Measurements from ENCODE around the gene GPR161. TPM values are rescaled to one million over a fixed set of nuclear protein-coding genes. Genes with fewer than 3 reads are reported as not detected.

Gene GPR161
- total and polyA plus RNA-seq, 5 donors from 2014 or later, result not detected

DNA sequence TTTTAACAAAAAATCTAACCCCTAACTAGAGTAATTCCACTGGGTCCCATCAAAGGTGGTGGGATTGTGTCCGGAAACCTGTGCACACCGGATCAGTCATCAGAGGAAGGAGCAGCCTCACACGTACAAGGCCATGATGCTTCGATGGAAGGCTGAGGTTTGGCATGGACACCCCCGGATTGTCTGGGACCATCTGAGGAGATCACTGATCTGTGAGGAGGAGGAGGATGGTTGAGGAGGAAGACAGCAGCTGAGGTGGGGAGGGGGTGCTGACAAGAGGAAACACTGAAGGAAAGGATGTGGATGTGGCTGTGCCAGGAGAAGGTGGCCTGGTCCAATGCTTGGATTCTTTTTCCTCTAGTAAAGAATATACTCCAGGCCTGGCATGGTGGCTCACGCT lies 41.3 kb downstream of the GPR161 start:
- ATAC-seq (ENCODE audit: low read depth in 2 of 2) (no peak), DNase-seq (no peak)
- Histone ChIP-seq H3K9me3 (ENCODE audit: control insufficient read depth in 2 of 2, low read length in 2 of 2) (no peaks in the 10 kb centered on the region), H3K27ac (ENCODE audit: insufficient read depth, low read length, poor library complexity, severe bottlenecking) (no peak overlapping the region), H3K4me3 (ENCODE audit: low read depth, low read length) (no peak overlapping the region), H3K27me3 (ENCODE audit: control insufficient read depth, insufficient read depth, low read length) (no peaks in the 10 kb centered on the region), H3K36me3 (ENCODE audit: control insufficient read depth, insufficient read depth, low read length) (no peaks in the 10 kb centered on the region), H3K4me1 (ENCODE audit: control insufficient read depth, insufficient read depth, low read length, poor library complexity, severe bottlenecking) (no peaks in the 10 kb centered on the region)
- Mint-ChIP-seq H3K27ac (no peak overlapping the region), H3K36me3 (no peaks in the 10 kb centered on the region), H3K4me3 (no peak overlapping the region), H3K9me3 (no peaks in the 10 kb centered on the region), H3K4me1 (no peaks in the 10 kb centered on the region), H3K27me3 (peaks cover 4% of the 10 kb centered on the region)

DNA sequence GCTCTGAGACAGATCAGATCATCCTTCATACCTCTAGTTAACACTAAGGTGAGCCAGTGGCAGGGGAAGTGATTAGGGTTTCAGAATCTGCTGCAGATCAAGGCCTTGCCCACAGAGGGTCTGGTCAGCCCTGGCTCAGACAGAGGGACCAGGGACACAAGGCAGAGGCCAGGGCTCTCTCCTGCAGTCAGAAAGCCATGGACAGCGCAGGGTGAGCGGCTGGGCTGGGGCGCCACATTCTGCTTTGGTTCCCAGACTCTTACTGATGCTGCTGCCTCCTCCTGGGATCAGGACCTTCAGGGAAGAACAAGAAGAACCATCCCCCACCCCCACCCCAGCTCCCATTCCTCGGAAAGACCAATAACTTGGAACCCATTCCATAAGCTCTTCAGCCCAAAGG lies 43.1 kb downstream of the GPR161 start:
- Mint-ChIP-seq H3K4me3 (no peak overlapping the region), H3K9me3 (no peaks in the 10 kb centered on the region), H3K27ac (peak overlapping the region in 1 of 3 donors; percentile 70), H3K4me1 (no peaks in the 10 kb centered on the region), H3K27me3 (peaks cover 4% of the 10 kb centered on the region), H3K36me3 (no peaks in the 10 kb centered on the region)
- no peaks in the 10 kb centered on the region for H3K4me1 ChIP-seq (ENCODE audit: control insufficient read depth, insufficient read depth, low read length, poor library complexity, severe bottlenecking)
- no peaks in the 10 kb centered on the region for H3K9me3 ChIP-seq (ENCODE audit: control insufficient read depth in 2 of 2, low read length in 2 of 2)
- no peak overlapping the region for H3K27ac ChIP-seq (ENCODE audit: insufficient read depth, low read length, poor library complexity, severe bottlenecking)
- ATAC-seq (ENCODE audit: low read depth in 2 of 2), result no peak
- no peak overlapping the region for H3K4me3 ChIP-seq (ENCODE audit: low read depth, low read length)
- H3K27me3 ChIP-seq (ENCODE audit: control insufficient read depth, insufficient read depth, low read length), result no peaks in the 10 kb centered on the region
- H3K36me3 ChIP-seq (ENCODE audit: control insufficient read depth, insufficient read depth, low read length), result no peaks in the 10 kb centered on the region
- no peak for DNase-seq

DNA sequence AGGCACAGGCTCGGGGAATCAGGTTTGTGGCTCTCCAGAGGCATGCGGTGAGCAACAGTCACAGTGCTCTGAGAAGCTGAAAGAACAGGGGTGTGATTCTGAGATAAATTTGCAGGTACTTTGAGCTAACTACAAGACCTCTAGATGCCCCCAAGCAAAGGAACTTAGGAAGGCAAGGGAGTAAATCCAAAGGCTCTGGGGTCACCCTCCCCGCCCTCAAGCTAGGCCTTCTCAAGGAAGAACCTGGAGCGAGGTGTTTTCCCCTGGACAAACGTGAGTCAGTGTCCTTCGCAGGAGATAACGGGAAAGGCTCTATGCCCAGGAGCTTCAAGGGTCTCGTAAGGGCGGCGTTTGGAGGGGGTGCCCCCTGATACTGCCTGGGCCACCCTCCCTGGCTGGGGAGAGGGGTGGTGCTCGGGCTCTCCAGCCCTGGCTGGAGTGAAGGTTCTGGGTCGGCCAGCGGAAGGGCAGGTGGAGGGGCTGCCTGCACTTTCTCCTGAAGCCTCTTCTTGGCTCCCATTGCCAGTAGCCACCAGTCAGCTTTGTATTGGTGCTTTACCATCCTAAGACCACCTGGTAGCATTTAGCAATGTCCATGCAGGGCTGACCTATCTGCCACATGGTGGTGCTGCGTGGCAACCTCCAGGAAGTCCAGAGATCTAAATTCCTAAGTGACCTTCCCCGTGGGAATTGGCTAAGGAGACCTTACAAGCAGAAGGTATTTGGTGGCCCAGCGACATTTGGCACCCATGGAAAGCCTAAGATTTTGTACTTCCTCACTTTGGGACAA lies 44.0 kb downstream of the GPR161 start:
- no peak for DNase-seq
- Mint-ChIP-seq H3K27me3 (peaks cover 4% of the 10 kb centered on the region), H3K4me3 (no peak overlapping the region), H3K4me1 (no peaks in the 10 kb centered on the region), H3K9me3 (no peaks in the 10 kb centered on the region), H3K27ac (no peak overlapping the region), H3K36me3 (no peaks in the 10 kb centered on the region)
- Histone ChIP-seq H3K4me3 (ENCODE audit: low read depth, low read length) (no peak overlapping the region), H3K4me1 (ENCODE audit: control insufficient read depth, insufficient read depth, low read length, poor library complexity, severe bottlenecking) (no peaks in the 10 kb centered on the region), H3K9me3 (ENCODE audit: control insufficient read depth in 2 of 2, low read length in 2 of 2) (no peaks in the 10 kb centered on the region), H3K27ac (ENCODE audit: insufficient read depth, low read length, poor library complexity, severe bottlenecking) (no peak overlapping the region), H3K27me3 (ENCODE audit: control insufficient read depth, insufficient read depth, low read length) (no peaks in the 10 kb centered on the region), H3K36me3 (ENCODE audit: control insufficient read depth, insufficient read depth, low read length) (no peaks in the 10 kb centered on the region)
- ATAC-seq (ENCODE audit: low read depth in 2 of 2), result no peak

DNA sequence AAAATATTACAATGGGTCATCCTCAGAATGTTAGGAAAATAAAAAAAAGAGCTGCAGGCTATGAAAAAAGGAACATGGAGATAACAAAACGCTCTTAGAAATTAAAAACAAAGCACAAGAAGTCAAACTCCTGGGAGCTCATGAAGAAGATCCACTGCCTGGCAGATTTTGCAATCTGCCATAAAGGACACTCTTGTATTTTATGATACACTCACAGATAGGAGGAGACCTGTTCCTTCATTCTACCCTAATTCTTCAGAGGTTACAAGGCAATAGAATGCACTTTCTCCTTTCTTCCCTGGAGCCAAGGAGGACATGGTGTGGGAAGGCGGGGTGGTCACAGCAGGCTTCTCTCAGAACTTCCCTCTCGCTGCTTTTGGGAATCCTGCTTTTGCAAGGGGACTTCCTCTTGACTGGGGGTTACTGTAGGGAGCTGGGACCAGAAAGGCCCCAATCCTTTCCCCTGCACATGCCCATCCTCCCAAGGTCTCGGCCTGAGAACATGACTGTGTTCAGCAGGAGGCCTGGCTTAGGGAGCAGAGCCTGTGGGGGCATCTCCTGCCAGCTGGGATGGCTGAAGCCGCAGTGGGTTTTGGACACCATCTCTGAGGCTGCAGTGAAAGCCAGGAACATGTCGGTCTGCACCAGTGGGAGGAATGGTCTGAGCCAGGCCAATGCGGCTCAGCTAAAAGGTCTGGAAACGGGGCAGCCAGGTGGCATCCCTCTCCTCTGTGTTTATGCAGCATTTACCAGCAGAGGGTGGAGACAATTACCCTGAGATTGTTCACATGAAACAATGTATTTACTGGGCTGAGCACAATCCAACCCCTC lies 44.8 kb downstream of the GPR161 start:
- Mint-ChIP-seq H3K27ac (no peak overlapping the region), H3K36me3 (no peaks in the 10 kb centered on the region), H3K27me3 (peaks cover 4% of the 10 kb centered on the region), H3K4me3 (no peak overlapping the region), H3K4me1 (no peaks in the 10 kb centered on the region), H3K9me3 (no peaks in the 10 kb centered on the region)
- Histone ChIP-seq H3K27me3 (ENCODE audit: control insufficient read depth, insufficient read depth, low read length) (no peaks in the 10 kb centered on the region), H3K36me3 (ENCODE audit: control insufficient read depth, insufficient read depth, low read length) (no peaks in the 10 kb centered on the region), H3K4me1 (ENCODE audit: control insufficient read depth, insufficient read depth, low read length, poor library complexity, severe bottlenecking) (no peaks in the 10 kb centered on the region), H3K27ac (ENCODE audit: insufficient read depth, low read length, poor library complexity, severe bottlenecking) (no peak overlapping the region), H3K4me3 (ENCODE audit: low read depth, low read length) (no peak overlapping the region), H3K9me3 (ENCODE audit: control insufficient read depth in 2 of 2, low read length in 2 of 2) (no peaks in the 10 kb centered on the region)
- ATAC-seq (ENCODE audit: low read depth in 2 of 2), result no peak
- DNase-seq, result no peak

DNA sequence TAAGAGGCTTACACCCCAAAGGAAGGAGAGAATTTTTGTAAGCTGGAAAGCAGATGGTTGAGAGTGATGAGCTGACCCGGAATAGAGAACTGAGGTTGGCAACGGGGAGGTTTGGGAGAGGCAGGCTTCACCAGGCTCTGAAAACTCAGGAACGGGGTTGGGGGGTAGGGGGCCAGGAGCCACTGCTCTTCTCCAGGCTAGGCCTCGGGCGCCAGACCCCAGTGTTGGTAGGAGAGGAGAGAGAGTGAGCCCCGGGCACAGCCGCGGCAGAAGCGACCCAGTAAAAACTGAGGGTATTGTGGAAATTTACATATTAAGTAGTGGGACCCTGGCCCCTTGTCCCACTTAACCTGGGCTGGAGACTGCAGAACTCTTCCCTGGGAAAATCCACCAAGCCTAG lies 45.7 kb downstream of the GPR161 start:
- Histone ChIP-seq H3K9me3 (ENCODE audit: control insufficient read depth in 2 of 2, low read length in 2 of 2) (no peaks in the 10 kb centered on the region), H3K36me3 (ENCODE audit: control insufficient read depth, insufficient read depth, low read length) (no peaks in the 10 kb centered on the region), H3K4me1 (ENCODE audit: control insufficient read depth, insufficient read depth, low read length, poor library complexity, severe bottlenecking) (no peaks in the 10 kb centered on the region), H3K27ac (ENCODE audit: insufficient read depth, low read length, poor library complexity, severe bottlenecking) (no peak overlapping the region), H3K27me3 (ENCODE audit: control insufficient read depth, insufficient read depth, low read length) (no peaks in the 10 kb centered on the region), H3K4me3 (ENCODE audit: low read depth, low read length) (no peak overlapping the region)
- Mint-ChIP-seq H3K36me3 (no peaks in the 10 kb centered on the region), H3K4me1 (no peaks in the 10 kb centered on the region), H3K4me3 (no peak overlapping the region), H3K27ac (no peak overlapping the region), H3K27me3 (peaks cover 4% of the 10 kb centered on the region), H3K9me3 (no peaks in the 10 kb centered on the region)
- ATAC-seq (ENCODE audit: low read depth in 2 of 2), result no peak
- DNase-seq, result no peak

DNA sequence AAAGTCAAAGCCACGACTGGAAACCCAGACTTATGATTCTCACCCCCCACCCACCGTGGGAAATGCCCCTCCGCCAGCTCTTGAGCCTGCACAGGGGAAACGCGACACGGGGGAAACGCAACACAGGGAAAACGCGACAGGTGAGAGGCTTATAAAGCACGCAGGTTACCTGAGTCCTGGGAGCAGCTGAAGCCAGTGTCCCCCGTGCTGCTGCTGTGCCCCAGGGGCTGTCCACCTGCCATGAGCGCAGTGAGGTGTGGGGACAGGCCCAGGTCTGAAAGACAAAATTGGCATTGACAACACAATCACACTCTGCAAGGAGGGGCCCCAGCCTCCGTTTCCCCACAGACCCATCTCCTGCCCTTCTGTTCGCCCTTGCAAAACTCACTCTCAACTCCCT lies 46.3 kb downstream of the GPR161 start:
- Histone ChIP-seq H3K27me3 (ENCODE audit: control insufficient read depth, insufficient read depth, low read length) (no peaks in the 10 kb centered on the region), H3K36me3 (ENCODE audit: control insufficient read depth, insufficient read depth, low read length) (no peaks in the 10 kb centered on the region), H3K27ac (ENCODE audit: insufficient read depth, low read length, poor library complexity, severe bottlenecking) (no peak overlapping the region), H3K9me3 (ENCODE audit: control insufficient read depth in 2 of 2, low read length in 2 of 2) (no peaks in the 10 kb centered on the region), H3K4me3 (ENCODE audit: low read depth, low read length) (no peak overlapping the region), H3K4me1 (ENCODE audit: control insufficient read depth, insufficient read depth, low read length, poor library complexity, severe bottlenecking) (no peaks in the 10 kb centered on the region)
- no peak overlapping the region for H3K27ac Mint-ChIP-seq
- no peak overlapping the region for H3K4me3 Mint-ChIP-seq
- no peaks in the 10 kb centered on the region for H3K36me3 Mint-ChIP-seq
- no peaks in the 10 kb centered on the region for H3K9me3 Mint-ChIP-seq
- no peaks in the 10 kb centered on the region for H3K4me1 Mint-ChIP-seq
- ATAC-seq (ENCODE audit: low read depth in 2 of 2), result no peak
- DNase-seq, result no peak
- H3K27me3 Mint-ChIP-seq, result peaks cover 4% of the 10 kb centered on the region

DNA sequence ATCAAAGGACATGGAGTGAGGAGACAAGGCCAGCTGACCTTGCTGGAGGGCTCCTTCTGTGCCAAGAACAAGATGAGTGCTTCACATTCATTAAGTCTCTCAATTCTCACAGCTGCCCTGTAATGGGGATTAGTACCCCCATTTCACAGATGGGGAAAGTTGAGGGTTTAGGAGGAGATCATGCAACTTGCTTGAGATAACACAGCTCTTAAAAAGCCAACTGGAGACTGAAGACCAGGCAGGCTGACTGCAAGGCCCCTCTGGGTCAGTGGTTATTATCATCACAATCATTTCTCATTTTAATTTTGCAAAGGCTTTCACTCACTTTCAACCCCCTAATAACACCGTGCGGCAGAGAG lies 46.8 kb downstream of the GPR161 start:
- Mint-ChIP-seq H3K27me3 (peaks cover 4% of the 10 kb centered on the region), H3K36me3 (no peaks in the 10 kb centered on the region), H3K4me1 (no peaks in the 10 kb centered on the region), H3K27ac (peak overlapping the region in 1 of 3 donors; percentile 15), H3K4me3 (no peak overlapping the region), H3K9me3 (no peaks in the 10 kb centered on the region)
- H3K36me3 ChIP-seq (ENCODE audit: control insufficient read depth, insufficient read depth, low read length), result no peaks in the 10 kb centered on the region
- no peak for DNase-seq
- ATAC-seq (ENCODE audit: low read depth in 2 of 2), result no peak
- no peaks in the 10 kb centered on the region for H3K4me1 ChIP-seq (ENCODE audit: control insufficient read depth, insufficient read depth, low read length, poor library complexity, severe bottlenecking)
- no peak overlapping the region for H3K4me3 ChIP-seq (ENCODE audit: low read depth, low read length)
- no peak overlapping the region for H3K27ac ChIP-seq (ENCODE audit: insufficient read depth, low read length, poor library complexity, severe bottlenecking)
- no peaks in the 10 kb centered on the region for H3K27me3 ChIP-seq (ENCODE audit: control insufficient read depth, insufficient read depth, low read length)
- no peaks in the 10 kb centered on the region for H3K9me3 ChIP-seq (ENCODE audit: control insufficient read depth in 2 of 2, low read length in 2 of 2)

Data from CD4-positive, CD25-positive, alpha-beta regulatory T cell (primary cell).